ENCODE measurements around the gene SMC5.

SMC5 gene

DNA sequence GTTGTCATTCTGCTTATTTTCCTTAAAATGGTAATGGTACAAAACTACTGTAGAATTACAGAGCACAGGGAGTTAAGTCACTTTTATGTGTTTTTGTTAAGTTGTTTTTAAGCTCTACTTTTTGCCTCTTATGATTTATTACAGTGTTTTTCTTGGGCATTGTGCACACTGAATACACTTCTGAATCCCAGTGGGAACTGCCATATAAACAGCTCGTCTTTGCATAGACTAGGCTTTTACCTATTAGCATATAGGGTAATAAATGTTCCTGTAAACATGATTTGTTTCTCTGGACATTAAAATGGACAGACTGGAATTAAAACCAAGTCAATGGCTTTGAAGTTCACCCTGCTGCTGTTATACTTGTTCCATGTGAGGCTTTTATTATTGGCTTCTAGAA lies 143.4 kb downstream of the SMC5 start:
- in situ Hi-C loops (cut with HindIII; ENCODE audit: low sequenced_read_pairs), result loop anchor here (10.0 kb wide), 1 partner anchor 73 kb away; no protein-coding TSS in a partner anchor

- in situ Hi-C loops (cut with HindIII; ENCODE audit: low sequenced_read_pairs), result loop anchor here (10.0 kb wide), 1 partner anchor 72 kb away; no protein-coding TSS in a partner anchor
Measured at GRCh38 chr9:70403166-70403565, 144.4 kb downstream of the SMC5 start.

- in situ Hi-C loops (cut with HindIII; ENCODE audit: low sequenced_read_pairs), result loop anchor here (10.0 kb wide), 1 partner anchor 71 kb away; no protein-coding TSS in a partner anchor
Measured at GRCh38 chr9:70403618-70404025, 144.8 kb downstream of the SMC5 start.

DNA sequence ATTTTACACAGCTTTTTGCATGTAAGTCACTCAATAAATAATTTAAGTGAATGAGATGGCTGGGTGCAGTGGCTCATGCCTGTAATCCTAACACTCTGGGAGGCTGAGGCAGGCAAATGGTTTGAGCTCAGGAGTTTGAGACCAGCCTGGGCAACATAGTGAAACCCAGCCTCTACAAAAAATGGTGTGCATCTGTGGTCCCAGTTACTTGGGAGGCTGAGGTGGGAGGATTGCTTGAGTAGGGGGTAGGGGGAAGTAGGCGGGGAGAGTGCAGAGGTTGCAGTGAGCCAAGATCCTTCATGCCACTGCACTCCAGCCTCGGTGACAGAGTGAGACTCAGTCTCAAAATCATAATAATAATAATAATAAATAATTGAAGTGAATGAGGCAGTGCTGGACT lies 145.5 kb downstream of the SMC5 start:
- in situ Hi-C loops (cut with HindIII; ENCODE audit: low sequenced_read_pairs), result loop anchor here (10.0 kb wide), 1 partner anchor 71 kb away; no protein-coding TSS in a partner anchor
